Motor neuron (in vitro differentiated cells): ENCODE data around the gene HNRNPM. TPM values are rescaled to one million over a fixed set of nuclear protein-coding genes. Genes with fewer than 3 reads are reported as not detected.
A peak's percentile ranks its signal among the peaks of the same experiment; 100 is the strongest.
"Not testable (repeated sequence)": the region's sequence is repeated elsewhere in the genome, so short reads cannot be mapped to it uniquely, and the experiment has no call there.

Source experiments
- ATAC-seq, 8 experiments: fragments of 200-7000 bp; cut with Tn5 transposase; replicated peaks in 6 of 8; 2 replicates each; pipeline ENCODE4 v1.8.0; 2021; ENCODE audit warnings: mild to moderate bottlenecking in 8 of 8, moderate library complexity in 8 of 8
- H3K27ac ChIP-seq, 2 donors: fragments of 250-450 bp; sonication (Bioruptor Pico); 2 replicates each; pipeline ENCODE4 v1.9.0; 2021; ENCODE audit warnings: antibody characterized with exemption in 2 of 2, mild to moderate bottlenecking in 2 of 2, moderate library complexity in 1 of 2
- H3K4me1 ChIP-seq, 2 donors: fragments of 250-450 bp; sonication (Bioruptor Pico); replicated peaks in 1 of 2; 2 replicates each; pipeline ENCODE4 v1.6.1; 2021; ENCODE audit warnings: antibody characterized with exemption in 2 of 2, mild to moderate bottlenecking in 2 of 2, moderate library complexity in 1 of 2
- H3K4me3 ChIP-seq, 5 donors: fragments of 250-450 bp; sonication (Bioruptor Pico); 2 replicates each; pipeline ENCODE4 v1.9.0; 2021; ENCODE audit warnings: antibody characterized with exemption in 5 of 5, mild to moderate bottlenecking in 5 of 5, moderate library complexity in 4 of 5
- WGBS, 10 experiments: fragments of 450-650 bp; shearing (Covaris generic); methylation state at CpG; one replicate each; pipeline ENCODE4 v1.0.0; 2022; 5-methylcytosine and 5-hydroxymethylcytosine counted together
- in situ Hi-C, 9 experiments: fragments of 400-800 bp; cut with MboI; loops; one replicate each; pipeline ENCODE4 v1.15.0; 2021; ENCODE audit warnings: low sequenced_read_pairs in 9 of 9, low pct_unique_long_range_greater_than_20kb in 2 of 9; ENCODE audit not compliant: unreplicated experiment in 9 of 9
- total RNA-seq, 8 experiments: library from RNA; unstranded; fragments of 300-600 nt; gene quantifications; 2 replicates each; pipeline versions ENCODE4 v1.2.3 to v1.2.4, GENCODE V29; 2022

HNRNPM gene
- total RNA-seq, 8 experiments from 2014 or later = 44.2 to 280 (median 73.5) TPM

DNA sequence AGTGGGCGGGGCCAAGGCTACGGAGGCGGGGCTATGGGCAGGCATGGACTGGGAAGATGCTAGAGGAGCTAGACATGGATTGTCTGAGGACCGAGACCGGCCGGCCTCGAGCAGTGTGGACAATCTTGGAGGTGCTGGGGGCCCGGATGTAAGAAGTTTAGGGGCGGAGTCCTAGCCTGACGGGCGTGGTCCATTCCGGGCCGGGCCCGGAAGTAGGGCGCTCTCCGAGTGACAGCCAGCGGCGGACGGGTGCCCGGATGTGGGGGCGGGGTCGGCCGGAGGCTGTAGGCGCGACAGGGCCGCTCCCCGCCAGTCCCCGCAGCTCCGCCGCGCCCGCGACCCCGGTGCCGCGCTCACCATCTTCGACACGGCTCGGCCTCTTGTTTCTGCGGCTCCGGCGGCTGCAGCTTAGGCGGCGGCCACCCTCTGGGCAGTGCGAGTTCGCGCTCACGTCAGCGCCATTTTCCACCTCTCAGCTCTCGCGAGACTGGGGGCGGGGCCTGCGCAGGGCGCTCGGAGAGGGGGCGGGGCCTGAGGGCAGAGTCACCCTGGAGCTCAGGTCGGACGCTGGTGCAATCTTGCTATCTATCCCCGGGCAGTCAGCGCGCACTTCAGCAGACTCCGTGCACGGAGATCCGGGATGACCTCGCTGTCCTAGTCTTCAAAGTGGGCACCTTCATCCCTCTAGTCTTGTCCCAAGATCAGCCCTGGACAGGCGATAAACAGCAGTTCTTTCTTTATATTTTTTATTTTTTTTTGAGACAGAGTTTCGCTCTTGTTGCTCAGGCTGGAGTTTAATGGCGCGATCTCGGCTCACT is 69.1 kb downstream of the HNRNPM start, which contains the start of gene ZNF414:
ZNF414 (minus strand) TSS at position 481 of the 818 bp plus-strand sequence; CDS start at position 360, 121 bp downstream.
- peak within 1 kb of the TSS; percentile 100 for H3K27ac ChIP-seq
- in situ Hi-C loops = no loop called here
- ATAC-seq = peak; percentile 88 to 95 (median 94)
- H3K4me3 ChIP-seq = peak within 1 kb of the TSS; percentile 69 to 92 (median 81)
- peaks cover 17 to 18% of the 10 kb centered on the region in 2 donors for H3K4me1 ChIP-seq
- WGBS, 10 experiments = 0 to 50% (median 16%) methylated on average over 1 to 17 of the region's 70 CpGs; no CpG with 5 or more reads in 2 of the 10 experiments

- in situ Hi-C loops, ATAC-seq: not testable (repeated sequence)
- WGBS, 10 experiments = 57 to 86% (median 69%) methylated on average over 3 to 8 of the region's 21 CpGs; no CpG with 5 or more reads in 5 of the 10 experiments
- Histone ChIP-seq H3K27ac (peak overlapping the region; percentile 100), H3K4me3 (peak overlapping the region; percentile 69 to 92 (median 81)), H3K4me1 (peaks cover 17 to 18% of the 10 kb centered on the region in 2 donors)
These were observed 69.8 kb downstream of the HNRNPM start for GRCh38 chr19:8514505-8515009.

DNA sequence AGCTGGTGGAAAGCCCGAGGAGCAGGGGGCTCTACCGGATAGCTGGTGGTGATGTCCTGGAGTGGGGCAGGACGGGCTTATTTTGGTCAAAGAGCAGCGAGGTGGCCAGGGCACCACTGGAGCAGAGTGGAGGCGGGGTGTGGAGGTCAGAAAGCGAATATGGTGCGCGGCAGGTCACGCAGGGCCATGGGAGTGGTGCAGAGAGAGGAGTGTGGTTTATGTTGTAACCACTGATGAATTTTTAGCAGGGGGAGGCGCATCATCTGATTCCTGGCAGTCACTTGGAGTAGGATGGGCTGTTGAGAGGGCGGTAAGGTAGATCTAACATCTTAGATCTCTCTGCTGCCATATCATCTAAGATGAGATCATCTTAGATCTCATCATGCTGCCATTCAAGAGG is 70.5 kb downstream of the HNRNPM start:
- 52 to 98% (median 90%) methylated on average over 2 to 8 of the region's 11 CpGs; no CpG with 5 or more reads in 4 of the 10 experiments for WGBS, 10 experiments
- Histone ChIP-seq H3K27ac (no peak overlapping the region), H3K4me1 (peaks cover 17 to 18% of the 10 kb centered on the region in 2 donors), H3K4me3 (no peak overlapping the region)
- in situ Hi-C loops = no loop called here
- ATAC-seq = no peak

- H3K27ac ChIP-seq = no peak overlapping the region
- H3K4me1 ChIP-seq = peaks cover 10 to 11% of the 10 kb centered on the region in 2 donors
- in situ Hi-C loops = no loop called here
- ATAC-seq = no peak
- WGBS, 10 experiments = 18 to 90% (median 66%) methylated on average over 2 to 10 of the region's 10 CpGs; no CpG with 5 or more reads in 2 of the 10 experiments
- H3K4me3 ChIP-seq = no peak overlapping the region
These were observed 73.0 kb downstream of the HNRNPM start for GRCh38 chr19:8517551-8518442.

- Histone ChIP-seq H3K4me1 (peaks cover 5 to 6% of the 10 kb centered on the region in 2 donors), H3K4me3 (no peak overlapping the region), H3K27ac (no peak overlapping the region)
- no peak for ATAC-seq
- in situ Hi-C loops = no loop called here
- 68 to 100% (median 82%) methylated on average over 1 to 7 of the region's 11 CpGs; no CpG with 5 or more reads in 1 of the 10 experiments for WGBS, 10 experiments
These were observed 73.8 kb downstream of the HNRNPM start for GRCh38 chr19:8518536-8518935.

GRCh38 chr19:8519388-8519787 is 74.6 kb downstream of the HNRNPM start:
- H3K4me3 ChIP-seq = no peak overlapping the region
- no peak overlapping the region for H3K27ac ChIP-seq
- ATAC-seq = no peak
- in situ Hi-C loops = no loop called here
- H3K4me1 ChIP-seq = peaks cover 4% of the 10 kb centered on the region in 2 donors
- WGBS, 10 experiments = 90 to 100% (median 100%) methylated on average over 2 to 4 of the region's 6 CpGs; no CpG with 5 or more reads in 6 of the 10 experiments

DNA sequence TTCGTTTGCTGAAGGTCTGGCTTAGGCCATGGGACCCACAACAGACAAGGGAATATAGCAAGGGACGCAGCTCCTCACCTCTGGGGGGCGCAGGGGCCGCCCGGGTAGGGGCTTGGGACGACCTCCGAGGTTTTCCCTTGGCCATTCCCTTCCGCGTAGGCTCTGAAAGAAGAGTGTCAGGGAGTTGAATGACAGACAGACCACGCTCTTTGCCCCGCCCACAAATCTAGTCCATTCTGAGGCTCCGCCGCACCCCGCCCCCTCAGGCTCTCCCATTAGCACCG is 80.6 kb downstream of the HNRNPM start:
- peak overlapping the region; percentile 27 to 74 (median 30) for H3K4me3 ChIP-seq
- 0% methylated on average over 1 of the region's 15 CpGs; no CpG with 5 or more reads in 9 of the 10 experiments for WGBS, 10 experiments
- in situ Hi-C loops = no loop called here
- H3K27ac ChIP-seq = peak overlapping the region; percentile 81 to 85
- ATAC-seq = no peak
- H3K4me1 ChIP-seq = peaks cover 2 to 8% of the 10 kb centered on the region in 2 donors

DNA sequence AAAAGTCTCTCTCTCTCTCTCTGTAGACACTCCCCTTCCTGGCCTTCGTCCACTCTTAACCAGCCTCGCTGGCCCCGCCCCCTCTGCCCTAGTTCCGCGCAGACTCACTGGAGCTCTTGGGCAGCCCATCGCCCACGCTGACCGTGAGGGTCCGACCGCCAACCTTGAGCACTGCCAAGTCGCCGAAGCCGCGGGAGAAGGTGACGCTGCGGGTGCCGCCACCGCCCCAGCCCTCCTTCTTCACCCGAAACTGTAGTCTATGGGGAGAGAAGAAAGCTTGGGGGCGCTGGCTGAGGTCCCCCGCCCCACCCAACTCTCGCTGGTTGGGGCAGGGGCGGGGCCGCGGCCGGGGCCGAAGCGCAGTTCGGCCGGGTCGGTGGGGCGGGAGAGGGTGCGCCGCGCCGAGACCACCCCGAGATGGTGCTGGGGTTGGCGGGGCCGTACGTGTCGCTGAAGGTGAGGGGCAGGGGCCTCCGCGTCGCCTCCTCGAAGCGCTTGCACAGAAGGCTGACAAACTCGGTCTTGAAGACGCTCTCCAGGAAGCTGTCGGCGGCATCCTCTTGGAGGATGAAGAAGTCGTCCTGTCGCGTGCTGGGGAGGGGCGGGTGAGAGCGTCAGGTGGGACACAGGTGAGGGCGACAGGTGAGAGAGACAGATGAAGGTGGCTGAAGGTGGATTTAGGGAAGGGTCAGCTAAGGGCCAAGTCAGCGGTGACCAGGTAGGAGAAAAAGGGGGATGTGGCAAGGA is 81.7 kb downstream of the HNRNPM start:
- ATAC-seq = peak; percentile 40 to 68 (median 62)
- peaks cover 2 to 8% of the 10 kb centered on the region in 2 donors for H3K4me1 ChIP-seq
- 0 to 20% (median 9%) methylated on average over 1 to 11 of the region's 57 CpGs; no CpG with 5 or more reads in 4 of the 10 experiments for WGBS, 10 experiments
- in situ Hi-C loops = no loop called here
- H3K4me3 ChIP-seq = peak overlapping the region; percentile 51 to 93 (median 73)
- H3K27ac ChIP-seq = peak overlapping the region; percentile 86 to 93

DNA sequence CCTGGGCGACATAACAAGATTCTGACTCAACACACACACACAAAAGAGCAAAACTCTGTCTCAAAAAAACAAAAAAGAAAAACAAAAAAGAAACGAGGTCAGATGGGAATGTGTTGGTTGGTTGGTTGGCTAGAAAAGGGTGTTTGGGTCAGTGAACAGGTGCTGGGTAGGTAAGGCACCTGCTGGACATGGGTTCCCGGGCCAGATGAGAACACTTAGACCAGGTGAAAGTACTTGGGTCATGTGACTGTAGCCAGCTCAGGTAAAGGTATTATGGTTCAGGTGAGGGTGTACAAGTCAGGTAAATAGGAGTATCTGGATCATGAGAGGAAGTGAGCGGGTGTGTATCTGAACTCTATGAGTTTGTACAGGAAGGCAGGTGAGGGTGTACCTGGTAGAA is 83.7 kb downstream of the HNRNPM start:
- in situ Hi-C loops = no loop called here
- whole genome bisulfite sequencing, 10 experiments = 0 to 100% (median 80%) methylated on average over 1 to 4 of the region's 4 CpGs; no CpG with 5 or more reads in 1 of the 10 experiments
- ATAC-seq = no peak
- Histone ChIP-seq H3K4me1 (peaks cover 2 to 8% of the 10 kb centered on the region in 2 donors), H3K27ac (no peak overlapping the region), H3K4me3 (no peak overlapping the region)

DNA sequence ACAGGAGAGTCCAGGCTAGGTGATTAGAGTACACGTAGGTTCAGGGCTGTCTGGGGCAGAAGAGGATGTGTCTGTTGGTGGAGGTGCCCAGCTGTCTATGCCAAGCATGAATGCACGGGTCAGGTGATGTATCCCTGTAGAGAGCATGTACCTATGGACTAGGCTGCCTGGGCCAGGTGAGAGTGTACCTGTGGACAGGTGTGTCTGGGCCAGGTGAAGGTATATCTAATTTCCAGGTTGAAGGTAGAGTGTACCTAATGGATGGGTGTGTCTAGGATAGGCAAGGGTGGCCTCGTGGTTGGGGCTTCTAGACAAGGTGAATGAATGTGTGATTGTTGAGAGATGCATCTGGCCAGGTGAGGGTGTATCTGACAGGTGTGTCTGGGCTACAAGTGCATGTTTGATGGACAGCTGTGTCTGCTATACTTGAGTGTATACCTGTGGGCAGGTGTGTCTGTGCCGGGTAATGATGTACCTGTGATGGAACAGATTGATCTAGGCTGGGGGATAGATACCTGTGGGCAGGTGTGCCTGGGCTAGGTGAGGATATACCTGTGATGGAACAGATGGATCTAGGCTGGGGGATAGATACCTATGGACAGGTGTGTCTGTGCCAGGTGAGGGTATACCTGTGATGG is 84.7 kb downstream of the HNRNPM start:
- ATAC-seq = no peak
- WGBS, 10 experiments = 70 to 100% (median 92%) methylated on average over 2 to 3 of the region's 4 CpGs; no CpG with 5 or more reads in 5 of the 10 experiments
- Histone ChIP-seq H3K4me1 (peaks cover 2 to 8% of the 10 kb centered on the region in 2 donors), H3K27ac (no peak overlapping the region), H3K4me3 (no peak overlapping the region)
- in situ Hi-C loops = no loop called here

- ATAC-seq = no peak
- no peak overlapping the region for H3K4me3 ChIP-seq
- H3K27ac ChIP-seq = no peak overlapping the region
- peaks cover under 1 to 4% of the 10 kb centered on the region in 2 donors for H3K4me1 ChIP-seq
- in situ Hi-C loops = no loop called here
- 69 to 88% (median 80%) methylated on average over 5 to 15 of the region's 35 CpGs; no CpG with 5 or more reads in 5 of the 10 experiments for WGBS, 10 experiments
These were observed 85.4 kb downstream of the HNRNPM start for GRCh38 chr19:8530061-8530679.
